HUES64 (cell line): ENCODE data around the gene ZSCAN10.

Experiments used
- H3K27ac ChIP-seq: 2 replicates; pipeline ENCODE4 v1.7.0; 2013; ENCODE audit warnings: low read depth, low read length, inconsistent platforms
- H3K27me3 ChIP-seq: 2 replicates; pipeline ENCODE4 v1.6.1; 2013; ENCODE audit warnings: mild to moderate bottlenecking, low read length; ENCODE audit not compliant: insufficient read depth
- H3K36me3 ChIP-seq: 2 replicates; pipeline ENCODE4 v1.6.1; 2013; ENCODE audit warnings: mild to moderate bottlenecking, low read length; ENCODE audit not compliant: insufficient read depth
- H3K4me1 ChIP-seq: 2 replicates; pipeline ENCODE4 v1.6.1; 2013; ENCODE audit warnings: mild to moderate bottlenecking, low read length, moderate library complexity; ENCODE audit not compliant: insufficient read depth
- H3K4me3 ChIP-seq: 2 replicates; pipeline ENCODE4 v1.5.1; 2013; ENCODE audit warnings: mild to moderate bottlenecking, low read length, moderate library complexity
- H3K9ac ChIP-seq: 2 replicates; pipeline ENCODE4 v1.6.1; 2013; ENCODE audit warnings: mild to moderate bottlenecking, low read depth, low read length
- H3K9me3 ChIP-seq: 2 replicates; pipeline ENCODE4 v1.6.1; 2013; ENCODE audit warnings: low read depth, low read length; ENCODE audit not compliant: insufficient read depth
- WGBS: fragments of 150-250, 120-280 bp; methylation state at CpG from one replicate; pipeline ENCODE4 v1.1.7; 2013; ENCODE audit warnings: missing lambda C conversion rate; 5-methylcytosine and 5-hydroxymethylcytosine counted together

The ZSCAN10 gene

DNA sequence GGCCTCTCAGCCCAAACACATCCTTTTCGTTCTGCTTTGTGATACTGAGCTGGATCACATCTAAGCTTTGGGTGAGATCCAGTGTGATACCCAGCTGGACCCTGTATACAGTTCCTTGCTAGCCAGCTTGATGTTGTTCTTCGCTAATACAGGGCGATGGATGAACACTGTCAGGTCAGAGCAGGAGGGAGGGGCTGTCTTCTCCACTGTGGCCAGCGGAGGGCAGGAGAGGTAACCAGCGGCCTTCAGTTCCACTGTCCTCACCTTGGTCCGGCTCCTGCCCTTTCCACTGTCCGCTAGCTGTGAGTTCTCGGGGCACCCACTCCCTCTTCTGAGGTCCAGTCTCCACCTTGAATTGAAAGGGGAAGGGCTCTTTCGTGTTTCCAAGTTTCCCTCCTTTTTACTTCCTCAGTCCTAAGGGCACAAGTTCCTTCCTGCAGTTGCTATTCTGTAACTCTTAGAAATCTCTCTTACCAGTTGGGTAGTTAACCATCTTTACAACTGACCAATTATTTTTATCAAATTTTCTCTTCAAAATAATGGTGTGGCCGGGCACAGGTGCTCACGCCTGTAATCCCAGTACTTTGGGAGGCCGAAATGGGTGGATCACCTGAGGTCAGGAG, 32.8 kb upstream of the ZSCAN10 start:
- H3K9ac ChIP-seq: no peak overlapping the region
- peaks cover 15% of the 10 kb centered on the region for H3K4me1 ChIP-seq
- WGBS: 75% methylated on average over 12 of the region's 12 CpGs
- H3K36me3 ChIP-seq: peaks cover 16% of the 10 kb centered on the region; the same call in 1 of the 2 replicates
- no peak overlapping the region for H3K27ac ChIP-seq
- H3K4me3 ChIP-seq: no peak overlapping the region
- H3K9me3 ChIP-seq: no peaks in the 10 kb centered on the region
- H3K27me3 ChIP-seq: no peaks in the 10 kb centered on the region

DNA sequence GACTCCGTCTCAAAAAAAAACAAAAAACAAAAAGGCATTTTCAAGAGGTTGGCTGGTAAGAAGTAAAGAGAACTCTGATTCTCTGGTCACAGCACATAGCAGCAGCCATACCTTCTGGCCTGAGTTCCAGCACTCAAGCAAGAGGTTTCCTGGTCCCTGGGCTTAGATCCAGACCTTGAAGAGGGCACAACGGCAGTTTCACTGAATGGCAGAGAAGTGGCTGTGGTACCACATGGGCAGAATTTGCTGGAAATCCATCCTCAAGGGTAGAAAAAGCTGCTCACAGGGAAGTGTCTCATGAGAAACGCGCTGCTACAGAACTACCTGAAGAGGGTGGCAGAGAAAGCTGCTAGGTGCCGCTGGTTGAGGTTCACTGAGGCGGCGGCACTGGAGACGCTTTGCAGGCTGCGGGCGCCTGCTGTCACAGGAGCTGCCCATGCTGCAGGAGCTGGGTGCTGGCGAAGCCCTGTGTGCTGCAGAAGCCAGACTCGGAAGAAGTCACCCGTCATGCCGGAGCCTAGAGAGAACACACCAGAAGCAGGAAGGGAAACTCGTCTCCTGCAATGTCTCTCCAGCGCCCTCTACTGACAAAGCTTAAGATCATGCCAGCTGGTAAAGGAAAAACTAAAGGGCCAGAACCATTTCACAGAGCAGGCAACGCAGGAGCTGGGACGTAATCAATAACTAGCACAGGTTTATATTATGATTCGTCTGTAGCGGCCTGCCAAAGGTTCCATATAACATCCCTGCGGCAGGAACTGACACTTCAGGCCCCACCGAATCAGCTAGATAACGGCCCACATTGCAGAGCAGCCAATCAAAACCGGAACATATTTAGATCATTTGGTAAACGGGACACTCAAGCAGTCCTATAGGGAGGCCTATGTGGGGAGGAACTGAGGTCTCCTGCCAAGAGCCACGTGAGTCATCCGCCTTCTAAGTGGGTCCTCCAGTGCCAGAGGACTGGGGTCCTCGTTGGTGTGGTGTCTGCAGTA, 30.3 kb upstream of the ZSCAN10 start:
- Histone ChIP-seq H3K4me1 (peaks cover 15% of the 10 kb centered on the region), H3K9me3 (no peaks in the 10 kb centered on the region), H3K27me3 (no peaks in the 10 kb centered on the region), H3K27ac (no peak overlapping the region; the same call in 1 of the 2 replicates), H3K4me3 (peak overlapping the region; percentile 33), H3K9ac (no peak overlapping the region), H3K36me3 (peaks cover 16% of the 10 kb centered on the region; the same call in 1 of the 2 replicates)
- 53% methylated on average over 28 of the region's 28 CpGs for WGBS

DNA sequence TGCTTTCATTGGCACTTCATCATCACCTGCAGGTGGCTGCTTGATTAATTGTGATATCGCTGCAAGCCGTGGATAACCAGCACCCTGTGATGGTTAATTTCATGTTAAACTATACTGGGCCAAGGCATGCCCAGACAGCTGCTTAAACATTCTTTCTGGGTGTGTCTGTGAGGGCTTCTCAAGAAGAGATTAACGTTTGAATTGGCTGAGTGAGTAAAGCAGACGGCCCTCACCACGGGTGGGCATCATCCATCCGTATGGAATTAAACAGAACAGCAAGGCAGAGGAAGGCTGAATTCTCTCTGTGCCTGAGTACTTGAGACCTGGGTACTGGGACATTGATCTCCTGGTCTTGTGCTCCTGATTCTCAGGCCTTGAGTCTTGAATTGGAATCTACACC, 28.7 kb upstream of the ZSCAN10 start:
- Histone ChIP-seq H3K27ac (peak overlapping the region; percentile 26; the same call in 1 of the 2 replicates), H3K36me3 (peaks cover 16% of the 10 kb centered on the region; the same call in 1 of the 2 replicates), H3K27me3 (no peaks in the 10 kb centered on the region), H3K4me1 (peaks cover 19% of the 10 kb centered on the region), H3K9ac (no peak overlapping the region), H3K4me3 (no peak overlapping the region), H3K9me3 (no peaks in the 10 kb centered on the region)
- 43% methylated on average over 6 of the region's 6 CpGs for WGBS

DNA sequence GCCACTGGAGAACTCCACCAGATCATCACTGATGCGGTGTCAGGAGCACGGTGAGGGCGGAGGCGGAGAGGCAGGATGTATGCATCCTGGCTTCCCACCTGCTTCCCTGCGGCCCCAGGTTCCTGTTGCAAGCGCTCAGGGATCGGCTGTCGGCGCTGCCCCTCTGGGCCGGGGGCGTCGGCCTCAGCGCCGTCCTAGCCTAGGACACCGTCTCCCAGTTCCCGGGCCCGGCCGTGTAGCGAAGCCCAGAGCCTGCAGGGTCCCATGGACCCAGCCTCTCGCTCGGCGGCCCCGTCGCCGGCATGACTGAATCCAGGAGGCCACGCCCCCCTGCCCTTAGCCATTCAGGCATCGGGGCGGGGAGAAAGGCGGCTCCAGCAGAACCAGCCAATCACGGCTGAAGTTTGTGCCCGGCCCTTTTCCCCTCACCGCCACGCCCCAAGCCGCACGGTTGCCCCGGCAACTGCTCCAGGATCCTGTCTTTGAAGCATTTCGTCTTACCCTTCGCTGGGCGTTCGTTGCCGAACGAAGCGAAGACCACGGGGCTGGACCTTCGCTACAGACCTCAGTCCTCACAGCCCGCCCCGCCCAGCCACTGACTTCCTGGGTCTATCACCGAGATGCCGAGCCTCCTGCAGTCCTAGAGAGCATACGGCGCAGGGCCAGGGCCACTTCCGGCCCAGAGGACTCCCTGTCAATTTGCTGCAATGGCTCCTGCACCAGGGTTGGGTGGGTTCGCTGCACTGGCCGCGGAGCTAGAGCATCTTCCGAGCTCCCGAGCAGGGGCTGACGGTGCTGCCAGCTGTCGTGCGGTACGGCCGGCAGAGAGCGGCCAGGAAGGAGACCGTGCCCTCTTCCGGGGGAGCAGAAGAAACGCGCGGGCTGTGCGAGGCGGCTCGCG, 25.1 kb upstream of the ZSCAN10 start:
- Histone ChIP-seq H3K4me1 (peaks cover 19% of the 10 kb centered on the region), H3K4me3 (peak overlapping the region; percentile 58), H3K9ac (peak overlapping the region; percentile 43), H3K27me3 (no peaks in the 10 kb centered on the region), H3K27ac (peak overlapping the region; percentile 59), H3K36me3 (peaks cover 28% of the 10 kb centered on the region), H3K9me3 (no peaks in the 10 kb centered on the region)
- WGBS: under 1% methylated on average over 72 of the region's 72 CpGs

DNA sequence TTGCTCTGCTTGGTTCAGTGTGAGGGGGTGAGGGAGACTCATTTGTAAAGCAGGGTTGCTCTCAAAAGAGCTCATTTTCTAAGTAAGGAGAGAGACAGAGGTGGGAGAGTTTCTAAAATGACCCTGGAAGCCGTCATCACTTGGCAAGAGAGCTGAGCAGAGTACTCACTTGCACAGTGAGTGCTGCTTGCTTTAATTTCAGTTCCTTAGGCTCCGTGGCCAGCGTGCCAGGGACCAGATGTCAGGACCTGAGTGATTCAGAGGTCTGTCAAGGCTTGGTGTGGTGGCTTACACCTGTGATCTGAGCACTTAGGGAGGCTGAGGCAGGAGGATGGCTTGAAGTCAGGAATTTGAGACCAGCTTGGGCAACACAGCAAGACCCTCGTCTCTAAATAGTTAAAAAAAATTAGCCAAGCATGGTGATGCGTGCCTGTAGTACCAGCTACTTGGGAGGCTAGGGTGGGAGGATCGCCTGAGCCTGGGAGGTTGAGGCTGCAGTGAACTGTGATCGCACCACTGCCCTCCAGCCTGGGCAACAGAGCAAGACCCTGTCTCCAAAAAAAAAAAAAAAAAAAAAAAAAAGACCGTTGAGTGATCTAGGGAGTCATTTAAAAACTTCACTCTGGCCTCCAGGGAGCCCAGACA, 24.0 kb upstream of the ZSCAN10 start:
- H3K36me3 ChIP-seq: peaks cover 34% of the 10 kb centered on the region
- H3K27ac ChIP-seq: no peak overlapping the region
- H3K4me3 ChIP-seq: peak overlapping the region; percentile 58; the same call in 1 of the 2 replicates
- H3K9ac ChIP-seq: no peak overlapping the region
- no peaks in the 10 kb centered on the region for H3K27me3 ChIP-seq
- no peaks in the 10 kb centered on the region for H3K9me3 ChIP-seq
- WGBS: 81% methylated on average over 8 of the region's 8 CpGs
- peaks cover 14% of the 10 kb centered on the region for H3K4me1 ChIP-seq

DNA sequence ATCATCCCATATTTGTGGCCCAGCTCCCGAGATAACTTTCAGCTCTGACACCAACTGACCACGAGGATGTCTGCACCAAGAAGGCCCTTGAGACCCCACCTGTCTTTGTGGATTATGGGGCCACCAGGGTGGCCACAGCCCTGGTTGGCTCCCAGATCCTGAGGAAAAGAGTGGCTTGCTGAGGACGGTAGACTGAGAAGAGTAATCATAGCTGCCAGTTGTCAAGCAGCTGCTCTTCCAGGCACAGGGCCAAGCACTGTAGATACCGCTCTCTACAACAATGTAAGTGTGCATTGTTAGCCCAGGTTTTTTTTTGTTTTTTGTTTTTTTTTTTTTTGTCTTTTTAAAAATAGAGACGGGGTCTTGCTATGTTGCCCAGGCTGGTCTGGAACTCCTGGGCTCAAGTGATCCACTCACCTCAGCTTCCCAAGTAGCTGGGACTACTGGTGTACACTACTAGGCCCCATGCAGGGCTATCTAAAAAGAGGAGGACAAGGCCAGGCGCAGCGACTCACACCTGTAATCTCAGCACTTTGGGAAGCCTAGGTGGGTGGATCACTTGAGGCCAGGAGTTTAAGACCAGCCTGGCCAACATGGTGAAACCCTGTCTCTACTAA, 22.9 kb upstream of the ZSCAN10 start:
- Histone ChIP-seq H3K36me3 (peaks cover 34% of the 10 kb centered on the region), H3K27me3 (no peaks in the 10 kb centered on the region), H3K9ac (no peak overlapping the region), H3K27ac (no peak overlapping the region), H3K9me3 (no peaks in the 10 kb centered on the region), H3K4me1 (0 out of 2 replicates have a peak, but pooled peaks cover 4% of the 10 kb centered on the region), H3K4me3 (no peak overlapping the region)
- 94% methylated on average over 7 of the region's 7 CpGs for WGBS

DNA sequence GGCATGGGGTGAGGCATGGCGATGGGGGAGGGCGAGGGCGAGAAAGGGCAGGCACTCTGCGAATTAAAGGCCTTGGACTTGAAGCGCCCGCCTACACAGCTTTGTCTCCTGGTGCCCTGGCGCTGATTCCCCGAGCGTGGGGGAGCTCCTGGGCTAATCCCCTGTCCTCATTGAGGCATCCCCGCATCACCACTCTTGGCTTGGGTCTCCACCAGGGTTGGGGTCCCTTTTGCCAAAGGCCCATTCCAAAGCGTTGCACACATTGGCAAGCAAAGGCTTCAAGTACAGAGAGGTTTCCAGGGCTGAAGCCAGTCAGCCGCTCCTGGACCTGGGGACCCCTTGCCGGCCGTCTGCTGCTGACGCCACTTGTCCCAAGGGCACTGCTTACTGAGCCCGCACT, 21.3 kb upstream of the ZSCAN10 start:
- Histone ChIP-seq H3K36me3 (peaks cover 46% of the 10 kb centered on the region), H3K27ac (no peak overlapping the region), H3K27me3 (no peaks in the 10 kb centered on the region), H3K4me3 (no peak overlapping the region), H3K9me3 (no peaks in the 10 kb centered on the region), H3K9ac (no peak overlapping the region), H3K4me1 (0 out of 2 replicates have a peak, but pooled peaks cover 4% of the 10 kb centered on the region)
- 95% methylated on average over 16 of the region's 16 CpGs for WGBS

DNA sequence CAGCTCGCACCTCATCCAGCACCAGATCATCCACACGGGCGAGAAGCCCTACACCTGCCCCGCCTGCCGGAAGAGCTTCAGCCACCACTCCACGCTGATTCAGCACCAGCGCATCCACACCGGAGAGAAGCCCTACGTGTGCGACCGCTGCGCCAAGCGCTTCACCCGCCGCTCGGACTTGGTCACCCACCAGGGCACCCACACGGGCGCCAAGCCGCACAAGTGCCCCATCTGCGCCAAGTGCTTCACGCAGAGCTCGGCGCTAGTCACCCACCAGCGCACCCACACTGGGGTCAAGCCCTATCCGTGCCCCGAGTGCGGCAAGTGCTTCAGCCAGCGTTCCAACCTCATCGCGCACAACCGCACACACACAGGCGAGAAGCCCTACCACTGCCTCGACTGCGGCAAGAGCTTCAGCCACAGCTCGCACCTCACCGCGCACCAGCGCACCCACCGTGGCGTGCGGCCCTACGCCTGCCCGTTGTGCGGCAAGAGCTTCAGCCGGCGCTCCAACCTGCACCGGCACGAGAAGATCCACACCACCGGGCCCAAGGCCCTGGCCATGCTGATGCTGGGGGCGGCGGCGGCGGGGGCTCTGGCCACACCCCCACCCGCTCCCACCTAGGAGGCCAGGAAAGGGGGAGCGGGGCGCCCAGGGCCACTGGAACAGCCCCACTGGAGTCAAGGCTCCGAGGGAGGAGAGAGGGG, 20.8 kb upstream of the ZSCAN10 start:
- WGBS: 94% methylated on average over 57 of the region's 57 CpGs
- H3K36me3 ChIP-seq: peaks cover 52% of the 10 kb centered on the region
- 0 out of 2 replicates have a peak, but pooled peaks cover 4% of the 10 kb centered on the region for H3K4me1 ChIP-seq
- no peaks in the 10 kb centered on the region for H3K27me3 ChIP-seq
- no peak overlapping the region for H3K4me3 ChIP-seq
- H3K9me3 ChIP-seq: no peaks in the 10 kb centered on the region
- no peak overlapping the region for H3K27ac ChIP-seq
- no peak overlapping the region for H3K9ac ChIP-seq

DNA sequence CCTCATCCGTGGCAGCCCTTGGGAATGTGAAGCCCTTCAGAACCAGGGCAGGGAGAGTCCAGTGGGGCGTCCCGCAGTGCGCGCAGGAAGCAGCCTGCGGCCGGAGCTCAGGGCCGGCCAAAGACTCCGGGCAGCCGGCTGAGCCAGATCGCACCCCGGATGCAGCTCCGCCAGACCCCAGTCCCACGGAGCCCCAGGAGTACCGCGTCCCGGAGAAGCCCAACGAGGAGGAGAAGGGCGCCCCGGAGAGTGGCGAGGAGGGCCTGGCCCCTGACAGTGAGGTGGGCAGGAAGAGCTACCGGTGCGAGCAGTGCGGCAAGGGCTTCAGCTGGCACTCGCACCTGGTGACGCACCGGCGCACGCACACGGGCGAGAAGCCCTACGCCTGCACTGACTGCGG, 20.2 kb upstream of the ZSCAN10 start:
- Histone ChIP-seq H3K27ac (no peak overlapping the region), H3K4me3 (no peak overlapping the region), H3K4me1 (0 out of 2 replicates have a peak, but pooled peaks cover 4% of the 10 kb centered on the region), H3K9ac (no peak overlapping the region), H3K9me3 (no peaks in the 10 kb centered on the region), H3K27me3 (no peaks in the 10 kb centered on the region), H3K36me3 (peaks cover 55% of the 10 kb centered on the region)
- 96% methylated on average over 33 of the region's 33 CpGs for WGBS
